ENCODE results near the gene DIPK1C. TPM values are rescaled to one million over a fixed set of nuclear protein-coding genes. Genes with fewer than 3 reads are reported as not detected.

DIPK1C gene
- total RNA-seq, 1 experiment from 2014 or later = not detected

DNA sequence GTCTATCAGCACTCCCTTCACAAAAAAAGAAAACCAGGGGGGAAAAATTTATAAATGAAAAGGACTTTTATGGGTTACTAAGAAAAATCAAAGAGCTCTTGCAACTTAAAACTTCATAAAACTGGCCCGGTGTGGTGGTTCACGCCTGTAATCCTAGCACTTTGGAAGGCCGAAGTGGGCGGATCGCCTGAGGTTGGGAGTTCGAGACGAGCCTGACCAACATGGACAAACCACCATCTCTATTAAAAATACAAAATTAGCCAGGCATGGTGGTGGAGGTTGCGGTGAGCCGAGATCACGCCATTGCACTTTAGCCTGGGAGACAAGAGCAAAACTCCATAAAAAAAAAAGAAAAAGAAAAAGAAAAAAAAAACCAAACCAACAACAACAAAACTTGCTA lies 1.7 kb downstream of the DIPK1C start (continued):
- TF ChIP-seq PRRX2 (CRISPR knock-in tag; IDR thresholded peaks at IDR 0.05) = no peak
- TF ChIP-seq, protein P1, sequence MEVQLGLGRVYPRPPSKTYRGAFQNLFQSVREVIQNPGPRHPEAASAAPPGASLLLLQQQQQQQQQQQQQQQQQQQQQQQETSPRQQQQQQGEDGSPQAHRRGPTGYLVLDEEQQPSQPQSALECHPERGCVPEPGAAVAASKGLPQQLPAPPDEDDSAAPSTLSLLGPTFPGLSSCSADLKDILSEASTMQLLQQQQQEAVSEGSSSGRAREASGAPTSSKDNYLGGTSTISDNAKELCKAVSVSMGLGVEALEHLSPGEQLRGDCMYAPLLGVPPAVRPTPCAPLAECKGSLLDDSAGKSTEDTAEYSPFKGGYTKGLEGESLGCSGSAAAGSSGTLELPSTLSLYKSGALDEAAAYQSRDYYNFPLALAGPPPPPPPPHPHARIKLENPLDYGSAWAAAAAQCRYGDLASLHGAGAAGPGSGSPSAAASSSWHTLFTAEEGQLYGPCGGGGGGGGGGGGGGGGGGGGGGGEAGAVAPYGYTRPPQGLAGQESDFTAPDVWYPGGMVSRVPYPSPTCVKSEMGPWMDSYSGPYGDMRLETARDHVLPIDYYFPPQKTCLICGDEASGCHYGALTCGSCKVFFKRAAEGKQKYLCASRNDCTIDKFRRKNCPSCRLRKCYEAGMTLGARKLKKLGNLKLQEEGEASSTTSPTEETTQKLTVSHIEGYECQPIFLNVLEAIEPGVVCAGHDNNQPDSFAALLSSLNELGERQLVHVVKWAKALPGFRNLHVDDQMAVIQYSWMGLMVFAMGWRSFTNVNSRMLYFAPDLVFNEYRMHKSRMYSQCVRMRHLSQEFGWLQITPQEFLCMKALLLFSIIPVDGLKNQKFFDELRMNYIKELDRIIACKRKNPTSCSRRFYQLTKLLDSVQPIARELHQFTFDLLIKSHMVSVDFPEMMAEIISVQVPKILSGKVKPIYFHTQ (CRISPR knock-in tag; IDR thresholded peaks at IDR 0.05) = no peak
- TF ChIP-seq NFE2L1 (CRISPR knock-in tag; IDR thresholded peaks at IDR 0.05) = no peak
- TF ChIP-seq, protein P2, sequence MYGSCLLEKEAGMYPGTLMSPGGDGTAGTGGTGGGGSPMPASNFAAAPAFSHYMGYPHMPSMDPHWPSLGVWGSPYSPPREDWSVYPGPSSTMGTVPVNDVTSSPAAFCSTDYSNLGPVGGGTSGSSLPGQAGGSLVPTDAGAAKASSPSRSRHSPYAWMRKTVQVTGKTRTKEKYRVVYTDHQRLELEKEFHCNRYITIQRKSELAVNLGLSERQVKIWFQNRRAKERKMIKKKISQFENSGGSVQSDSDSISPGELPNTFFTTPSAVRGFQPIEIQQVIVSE (CRISPR knock-in tag; IDR thresholded peaks at IDR 0.05; ENCODE audit: borderline replicate concordance) = no peak
- TF ChIP-seq ZNF396 (CRISPR knock-in tag; IDR thresholded peaks at IDR 0.05; ENCODE audit: borderline replicate concordance) = no peak
- TF ChIP-seq, protein P3, sequence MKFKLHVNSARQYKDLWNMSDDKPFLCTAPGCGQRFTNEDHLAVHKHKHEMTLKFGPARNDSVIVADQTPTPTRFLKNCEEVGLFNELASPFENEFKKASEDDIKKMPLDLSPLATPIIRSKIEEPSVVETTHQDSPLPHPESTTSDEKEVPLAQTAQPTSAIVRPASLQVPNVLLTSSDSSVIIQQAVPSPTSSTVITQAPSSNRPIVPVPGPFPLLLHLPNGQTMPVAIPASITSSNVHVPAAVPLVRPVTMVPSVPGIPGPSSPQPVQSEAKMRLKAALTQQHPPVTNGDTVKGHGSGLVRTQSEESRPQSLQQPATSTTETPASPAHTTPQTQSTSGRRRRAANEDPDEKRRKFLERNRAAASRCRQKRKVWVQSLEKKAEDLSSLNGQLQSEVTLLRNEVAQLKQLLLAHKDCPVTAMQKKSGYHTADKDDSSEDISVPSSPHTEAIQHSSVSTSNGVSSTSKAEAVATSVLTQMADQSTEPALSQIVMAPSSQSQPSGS (CRISPR knock-in tag; IDR thresholded peaks at IDR 0.05; ENCODE audit: borderline replicate concordance, low read depth) = no peak
- TF ChIP-seq, protein P4, sequence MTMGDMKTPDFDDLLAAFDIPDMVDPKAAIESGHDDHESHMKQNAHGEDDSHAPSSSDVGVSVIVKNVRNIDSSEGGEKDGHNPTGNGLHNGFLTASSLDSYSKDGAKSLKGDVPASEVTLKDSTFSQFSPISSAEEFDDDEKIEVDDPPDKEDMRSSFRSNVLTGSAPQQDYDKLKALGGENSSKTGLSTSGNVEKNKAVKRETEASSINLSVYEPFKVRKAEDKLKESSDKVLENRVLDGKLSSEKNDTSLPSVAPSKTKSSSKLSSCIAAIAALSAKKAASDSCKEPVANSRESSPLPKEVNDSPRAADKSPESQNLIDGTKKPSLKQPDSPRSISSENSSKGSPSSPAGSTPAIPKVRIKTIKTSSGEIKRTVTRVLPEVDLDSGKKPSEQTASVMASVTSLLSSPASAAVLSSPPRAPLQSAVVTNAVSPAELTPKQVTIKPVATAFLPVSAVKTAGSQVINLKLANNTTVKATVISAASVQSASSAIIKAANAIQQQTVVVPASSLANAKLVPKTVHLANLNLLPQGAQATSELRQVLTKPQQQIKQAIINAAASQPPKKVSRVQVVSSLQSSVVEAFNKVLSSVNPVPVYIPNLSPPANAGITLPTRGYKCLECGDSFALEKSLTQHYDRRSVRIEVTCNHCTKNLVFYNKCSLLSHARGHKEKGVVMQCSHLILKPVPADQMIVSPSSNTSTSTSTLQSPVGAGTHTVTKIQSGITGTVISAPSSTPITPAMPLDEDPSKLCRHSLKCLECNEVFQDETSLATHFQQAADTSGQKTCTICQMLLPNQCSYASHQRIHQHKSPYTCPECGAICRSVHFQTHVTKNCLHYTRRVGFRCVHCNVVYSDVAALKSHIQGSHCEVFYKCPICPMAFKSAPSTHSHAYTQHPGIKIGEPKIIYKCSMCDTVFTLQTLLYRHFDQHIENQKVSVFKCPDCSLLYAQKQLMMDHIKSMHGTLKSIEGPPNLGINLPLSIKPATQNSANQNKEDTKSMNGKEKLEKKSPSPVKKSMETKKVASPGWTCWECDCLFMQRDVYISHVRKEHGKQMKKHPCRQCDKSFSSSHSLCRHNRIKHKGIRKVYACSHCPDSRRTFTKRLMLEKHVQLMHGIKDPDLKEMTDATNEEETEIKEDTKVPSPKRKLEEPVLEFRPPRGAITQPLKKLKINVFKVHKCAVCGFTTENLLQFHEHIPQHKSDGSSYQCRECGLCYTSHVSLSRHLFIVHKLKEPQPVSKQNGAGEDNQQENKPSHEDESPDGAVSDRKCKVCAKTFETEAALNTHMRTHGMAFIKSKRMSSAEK (CRISPR knock-in tag; IDR thresholded peaks at IDR 0.05; ENCODE audit: borderline replicate concordance) = no peak
- TF ChIP-seq, protein P5, sequence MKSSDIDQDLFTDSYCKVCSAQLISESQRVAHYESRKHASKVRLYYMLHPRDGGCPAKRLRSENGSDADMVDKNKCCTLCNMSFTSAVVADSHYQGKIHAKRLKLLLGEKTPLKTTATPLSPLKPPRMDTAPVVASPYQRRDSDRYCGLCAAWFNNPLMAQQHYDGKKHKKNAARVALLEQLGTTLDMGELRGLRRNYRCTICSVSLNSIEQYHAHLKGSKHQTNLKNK (CRISPR knock-in tag; IDR thresholded peaks at IDR 0.05) = no peak
- no peak for TF ChIP-seq ZNF138 (CRISPR knock-in tag; conservative IDR thresholded peaks at IDR 0.05)

DNA sequence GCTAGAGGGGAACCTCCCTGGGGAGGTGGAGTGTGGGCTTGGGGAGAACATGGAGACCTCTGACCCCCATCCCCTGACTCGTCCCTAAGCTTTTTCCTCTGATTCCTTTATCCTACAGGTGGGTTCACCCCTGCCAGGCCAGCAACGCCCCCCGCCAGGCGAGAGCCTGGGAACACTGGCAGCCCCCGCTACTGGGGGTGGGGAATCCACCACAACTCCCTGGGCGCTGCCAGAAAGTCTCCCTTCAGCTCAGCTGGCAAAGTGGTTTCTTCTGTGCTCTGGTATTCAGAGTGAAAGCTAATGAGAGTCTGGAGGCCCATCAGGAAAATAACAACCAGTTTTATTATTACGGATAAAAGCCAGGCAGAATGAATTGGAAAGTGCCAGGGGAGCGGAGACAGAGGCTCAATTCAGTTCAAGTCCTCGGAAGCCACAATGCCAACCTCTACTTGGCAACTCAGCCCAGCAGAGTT lies 2.8 kb downstream of the DIPK1C start:
- Mint-ChIP-seq H3K4me1 (peaks cover 3% of the 10 kb centered on the region), H3K27ac (no peak overlapping the region), H3K9me3 (no peaks in the 10 kb centered on the region), H3K4me3 (no peak overlapping the region), H3K27me3 (ENCODE audit: low read depth) (peaks cover 56% of the 10 kb centered on the region), H3K36me3 (no peaks in the 10 kb centered on the region)
- ChIA-PET POLR2A (no interaction called here), CTCF (interaction anchor here (1.6 to 3.6 kb wide), 2 partner anchors 39 to 98 kb away, joined by 6 to 12 read pairs; no protein-coding TSS in a partner anchor)
- DNase-seq (ENCODE audit: low spot score) (no peak), ATAC-seq (no peak)
- TF ChIP-seq FOXP1 (CRISPR knock-in tag; IDR thresholded peaks at IDR 0.05; ENCODE audit: borderline replicate concordance) (no peak), MYBL2 (CRISPR knock-in tag; IDR thresholded peaks at IDR 0.05) (no peak), TP53 (CRISPR knock-in tag; IDR thresholded peaks at IDR 0.05) (no peak), MXD4 (CRISPR knock-in tag; IDR thresholded peaks at IDR 0.05; ENCODE audit: borderline replicate concordance) (no peak), SMAD4 (CRISPR knock-in tag; IDR thresholded peaks at IDR 0.05) (no peak), NFE2L1 (CRISPR knock-in tag; IDR thresholded peaks at IDR 0.05) (no peak), JAZF1 (CRISPR knock-in tag; IDR thresholded peaks at IDR 0.05) (no peak), TEAD1 (CRISPR knock-in tag; IDR thresholded peaks at IDR 0.05) (no peak)
- TF ChIP-seq, protein P6, sequence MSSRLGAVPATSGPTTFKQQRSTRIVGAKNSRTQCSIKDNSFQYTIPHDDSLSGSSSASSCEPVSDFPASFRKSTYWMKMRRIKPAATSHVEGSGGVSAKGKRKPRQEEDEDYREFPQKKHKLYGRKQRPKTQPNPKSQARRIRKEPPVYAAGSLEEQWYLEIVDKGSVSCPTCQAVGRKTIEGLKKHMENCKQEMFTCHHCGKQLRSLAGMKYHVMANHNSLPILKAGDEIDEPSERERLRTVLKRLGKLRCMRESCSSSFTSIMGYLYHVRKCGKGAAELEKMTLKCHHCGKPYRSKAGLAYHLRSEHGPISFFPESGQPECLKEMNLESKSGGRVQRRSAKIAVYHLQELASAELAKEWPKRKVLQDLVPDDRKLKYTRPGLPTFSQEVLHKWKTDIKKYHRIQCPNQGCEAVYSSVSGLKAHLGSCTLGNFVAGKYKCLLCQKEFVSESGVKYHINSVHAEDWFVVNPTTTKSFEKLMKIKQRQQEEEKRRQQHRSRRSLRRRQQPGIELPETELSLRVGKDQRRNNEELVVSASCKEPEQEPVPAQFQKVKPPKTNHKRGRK (CRISPR knock-in tag; IDR thresholded peaks at IDR 0.05; ENCODE audit: borderline replicate concordance) = no peak
- TF ChIP-seq, protein P2 (CRISPR knock-in tag; IDR thresholded peaks at IDR 0.05; ENCODE audit: borderline replicate concordance) = no peak
- TF ChIP-seq, protein P7, sequence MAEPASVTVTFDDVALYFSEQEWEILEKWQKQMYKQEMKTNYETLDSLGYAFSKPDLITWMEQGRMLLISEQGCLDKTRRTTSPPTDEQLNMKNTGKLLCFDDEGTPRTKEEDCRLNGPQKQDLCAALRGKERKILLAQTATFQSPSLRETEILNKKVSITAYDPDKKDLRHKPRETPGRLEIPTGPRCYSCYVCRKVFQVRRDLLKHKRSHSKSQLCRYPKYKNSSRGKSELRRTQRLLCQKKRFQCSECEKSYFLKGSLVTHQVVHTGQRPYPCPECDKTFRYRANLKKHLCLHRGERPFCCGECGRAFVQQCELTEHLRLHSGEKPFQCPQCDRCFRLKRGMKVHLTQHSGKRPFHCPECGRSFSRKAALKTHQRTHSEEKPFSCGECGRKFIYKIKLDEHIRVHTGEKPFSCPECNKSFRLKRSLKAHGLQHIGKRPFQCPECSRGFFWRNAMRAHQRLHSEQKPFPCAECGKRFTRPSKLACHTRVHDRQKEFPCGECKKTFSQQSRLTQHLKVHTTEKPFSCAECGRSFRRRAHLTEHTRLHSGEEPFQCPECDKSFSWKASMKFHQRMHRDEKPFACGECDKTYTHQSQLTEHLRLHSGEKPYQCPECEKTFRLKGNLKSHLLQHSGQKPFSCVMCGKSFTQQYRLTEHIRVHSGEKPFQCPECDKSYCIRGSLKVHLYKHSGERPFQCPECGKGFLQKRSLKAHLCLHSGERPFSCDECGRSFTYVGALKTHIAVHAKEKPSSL (CRISPR knock-in tag; conservative IDR thresholded peaks at IDR 0.05) = no peak
- TF ChIP-seq, protein P8, sequence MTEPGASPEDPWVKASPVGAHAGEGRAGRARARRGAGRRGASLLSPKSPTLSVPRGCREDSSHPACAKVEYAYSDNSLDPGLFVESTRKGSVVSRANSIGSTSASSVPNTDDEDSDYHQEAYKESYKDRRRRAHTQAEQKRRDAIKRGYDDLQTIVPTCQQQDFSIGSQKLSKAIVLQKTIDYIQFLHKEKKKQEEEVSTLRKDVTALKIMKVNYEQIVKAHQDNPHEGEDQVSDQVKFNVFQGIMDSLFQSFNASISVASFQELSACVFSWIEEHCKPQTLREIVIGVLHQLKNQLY (CRISPR knock-in tag; IDR thresholded peaks at IDR 0.05) = no peak
